ENCODE results near the gene TGFA.

DNA sequence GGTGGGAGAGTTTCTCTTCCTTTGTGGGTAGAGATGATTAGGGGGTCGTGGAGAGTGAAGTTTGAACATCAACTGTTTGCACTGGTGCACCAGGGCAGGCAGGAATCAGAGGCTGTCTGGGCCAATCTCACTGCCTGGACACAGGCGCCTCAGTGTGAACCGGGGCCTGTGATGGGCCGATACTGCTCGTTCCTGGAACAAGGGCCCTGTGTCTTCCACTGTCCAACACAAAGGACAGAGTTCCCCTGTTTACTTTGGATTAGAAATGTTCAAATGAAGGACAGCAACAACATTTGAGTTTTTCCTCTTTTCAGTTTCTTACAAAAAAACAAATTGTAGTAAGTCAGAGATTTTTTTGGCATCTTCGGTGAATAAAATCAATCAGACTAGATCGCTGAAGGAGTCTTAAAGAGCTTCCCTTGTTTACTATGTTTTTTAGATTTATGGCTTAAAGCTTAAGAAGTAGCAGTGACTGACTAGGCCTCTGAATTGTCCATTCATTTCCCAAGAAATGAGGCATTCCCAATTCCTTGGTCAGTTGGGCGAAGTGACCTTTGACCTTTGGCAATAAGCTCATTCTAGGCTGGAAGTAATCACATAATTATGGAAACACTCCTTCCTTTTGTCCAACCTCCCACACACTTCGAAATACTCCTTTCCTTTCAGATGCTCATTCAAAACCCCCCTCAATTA, 11.6 kb upstream of the TGFA start:
- TF ChIP-seq, protein P1, sequence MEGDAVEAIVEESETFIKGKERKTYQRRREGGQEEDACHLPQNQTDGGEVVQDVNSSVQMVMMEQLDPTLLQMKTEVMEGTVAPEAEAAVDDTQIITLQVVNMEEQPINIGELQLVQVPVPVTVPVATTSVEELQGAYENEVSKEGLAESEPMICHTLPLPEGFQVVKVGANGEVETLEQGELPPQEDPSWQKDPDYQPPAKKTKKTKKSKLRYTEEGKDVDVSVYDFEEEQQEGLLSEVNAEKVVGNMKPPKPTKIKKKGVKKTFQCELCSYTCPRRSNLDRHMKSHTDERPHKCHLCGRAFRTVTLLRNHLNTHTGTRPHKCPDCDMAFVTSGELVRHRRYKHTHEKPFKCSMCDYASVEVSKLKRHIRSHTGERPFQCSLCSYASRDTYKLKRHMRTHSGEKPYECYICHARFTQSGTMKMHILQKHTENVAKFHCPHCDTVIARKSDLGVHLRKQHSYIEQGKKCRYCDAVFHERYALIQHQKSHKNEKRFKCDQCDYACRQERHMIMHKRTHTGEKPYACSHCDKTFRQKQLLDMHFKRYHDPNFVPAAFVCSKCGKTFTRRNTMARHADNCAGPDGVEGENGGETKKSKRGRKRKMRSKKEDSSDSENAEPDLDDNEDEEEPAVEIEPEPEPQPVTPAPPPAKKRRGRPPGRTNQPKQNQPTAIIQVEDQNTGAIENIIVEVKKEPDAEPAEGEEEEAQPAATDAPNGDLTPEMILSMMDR (optimal IDR thresholded peaks at IDR 0.05 in 1 of 3, IDR thresholded peaks at IDR 0.05 in 1 of 3, conservative IDR thresholded peaks at IDR 0.05 in 1 of 3; ENCODE audit: extremely low read depth in 1 of 3, insufficient read depth in 2 of 3, low read length in 3 of 3) = no peak
- no peak for TF ChIP-seq EZH2 (IDR thresholded peaks at IDR 0.05; ENCODE audit: low read length)
